CD4-positive, alpha-beta T cell (primary cell): Measurements from ENCODE around the gene SHROOM2. TPM values are rescaled to one million over a fixed set of nuclear protein-coding genes. Genes with fewer than 3 reads are reported as not detected.

Source experiments
- ATAC-seq: fragments of 200-7000 bp; cut with Tn5 transposase; one replicate; pipeline ENCODE4 v1.10.0; 2022; ENCODE audit warnings: mild to moderate bottlenecking; ENCODE audit not compliant: poor library complexity
- CTCF ChIA-PET: fragments of 350-600 bp; sonication (Branson Sonifier 250); formaldehyde crosslinking; loops from one replicate; lab custom pipeline; 2021; ENCODE audit warnings: antibody characterized with exemption, inconsistent platforms; lab: Charles Lee
- POLR2A ChIA-PET: fragments of 350-600 bp; sonication (Branson Sonifier 250); formaldehyde crosslinking; loops from one replicate; lab custom pipeline; 2021; ENCODE audit warnings: antibody characterized with exemption, inconsistent platforms; lab: Charles Lee
- DNase-seq, 14 experiments: peaks; one replicate each; pipeline ENCODE4 v3.0.0-alpha.2; 2013 to 2020; ENCODE audit warnings: mixed read lengths in 2 of 14
- H3K27ac ChIP-seq, 2 donors: one replicate each; pipeline versions ENCODE4 v1.5.1 to v1.7.0; 2013; ENCODE audit warnings: low read length in 2 of 2, low read depth in 1 of 2, mild to moderate bottlenecking in 1 of 2
- H3K27me3 ChIP-seq, 2 experiments: 1 replicate in 1 of 2; 2 replicates in 1 of 2; pipeline versions ENCODE4 v1.6.1 to v1.7.0; 2013; ENCODE audit warnings: low read length in 2 of 2, control low read depth in 1 of 2, mild to moderate bottlenecking in 1 of 2, moderate library complexity in 1 of 2; ENCODE audit not compliant: insufficient read depth in 2 of 2, control insufficient read depth in 1 of 2
- H3K36me3 ChIP-seq: one replicate; pipeline ENCODE4 v1.6.1; 2013; ENCODE audit warnings: low read length, control low read depth; ENCODE audit not compliant: insufficient read depth
- H3K4me1 ChIP-seq: one replicate; pipeline ENCODE4 v1.6.1; 2013; ENCODE audit warnings: low read length, control low read depth; ENCODE audit not compliant: insufficient read depth
- H3K4me3 ChIP-seq: one replicate; pipeline ENCODE4 v1.5.1; 2013; ENCODE audit warnings: mild to moderate bottlenecking, low read length, moderate library complexity
- H3K9me3 ChIP-seq, 2 experiments: 1 replicate in 1 of 2; 2 replicates in 1 of 2; pipeline versions ENCODE4 v1.6.1 to v1.7.0; 2013; ENCODE audit warnings: low read length in 2 of 2, mild to moderate bottlenecking in 2 of 2, control low read depth in 1 of 2, moderate library complexity in 1 of 2; ENCODE audit not compliant: control insufficient read depth in 1 of 2, insufficient read depth in 1 of 2
- H3K27ac Mint-ChIP-seq: one replicate; pipeline ENCODE4 v1.8.0; 2020; ENCODE audit warnings: mixed read lengths
- H3K27me3 Mint-ChIP-seq: one replicate; pipeline ENCODE4 v1.8.0; 2021; ENCODE audit warnings: mixed read lengths
- H3K36me3 Mint-ChIP-seq: one replicate; pipeline ENCODE4 v1.8.0; 2021; ENCODE audit warnings: low read depth, mixed read lengths
- H3K4me1 Mint-ChIP-seq: one replicate; pipeline ENCODE4 v1.8.0; 2021; ENCODE audit warnings: low read depth, mixed read lengths
- H3K4me3 Mint-ChIP-seq: one replicate; pipeline ENCODE4 v1.8.0; 2020; ENCODE audit warnings: mild to moderate bottlenecking, mixed read lengths
- H3K9me3 Mint-ChIP-seq: one replicate; pipeline ENCODE4 v1.8.0; 2020; ENCODE audit warnings: mixed read lengths
- intact Hi-C, 2 experiments: fragments of 100-400 bp; cut with DNase I in 1 of 2; cut with micrococcal nuclease in 1 of 2; formaldehyde crosslinking; loops; one replicate each; pipeline versions ENCODE4 v1.15.1 to v1.9.0; 2023 to 2025; cut with DNase I, micrococcal nuclease
- total RNA-seq, 174 experiments: library from RNA in 2 of 174; stranded (reverse) in 2 of 174; gene quantifications; one replicate each; pipeline ENCODE4 v1.2.3 and lab custom pipeline; 2021 to 2026
- TF ChIP-seq, protein P1 (sequence below): fragments of 200-600 bp; IDR thresholded peaks from one replicate; pipeline ENCODE4 v1.8.0; 2022; ENCODE audit warnings: antibody characterized with exemption, mild to moderate bottlenecking

SHROOM2 gene
- total RNA-seq, 2 experiments from 2014 or later, result not detected

DNA sequence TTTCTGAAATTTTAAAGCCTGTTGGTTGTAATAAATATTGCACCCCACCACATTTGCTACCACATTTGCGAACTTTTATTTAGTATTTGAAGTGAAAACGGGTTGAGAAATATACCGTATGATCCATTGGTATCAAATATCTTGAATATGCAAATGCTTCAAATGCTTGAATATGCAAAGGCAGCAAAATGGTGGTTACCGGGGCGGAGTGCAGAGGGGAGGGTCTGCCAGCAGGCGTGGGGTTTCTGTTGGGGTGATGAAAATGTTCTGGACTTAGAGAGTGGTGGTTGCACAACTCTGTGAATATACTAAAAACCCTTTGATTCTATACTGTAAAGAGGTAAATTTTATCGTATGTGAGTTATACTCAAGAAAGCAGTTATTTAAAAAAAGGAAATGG lies 35.3 kb downstream of the SHROOM2 start:
- H3K27me3 ChIP-seq, result no peaks in the 10 kb centered on the region
- no peaks in the 10 kb centered on the region for H3K9me3 ChIP-seq
- H3K4me1 ChIP-seq, result no peaks in the 10 kb centered on the region
- H3K4me3 ChIP-seq, result no peak overlapping the region
- H3K27ac Mint-ChIP-seq, result no peak overlapping the region
- no peak overlapping the region for H3K4me3 Mint-ChIP-seq
- ChIA-PET CTCF (no interaction called here), POLR2A (no interaction called here)
- intact Hi-C loops, result no loop called here
- DNase-seq, result no peak
- peaks cover 8% of the 10 kb centered on the region for H3K27me3 Mint-ChIP-seq
- H3K9me3 Mint-ChIP-seq, result no peaks in the 10 kb centered on the region
- no peak for ATAC-seq
- no peak overlapping the region for H3K27ac ChIP-seq
- no peaks in the 10 kb centered on the region for H3K36me3 ChIP-seq
- TF ChIP-seq, protein P1, sequence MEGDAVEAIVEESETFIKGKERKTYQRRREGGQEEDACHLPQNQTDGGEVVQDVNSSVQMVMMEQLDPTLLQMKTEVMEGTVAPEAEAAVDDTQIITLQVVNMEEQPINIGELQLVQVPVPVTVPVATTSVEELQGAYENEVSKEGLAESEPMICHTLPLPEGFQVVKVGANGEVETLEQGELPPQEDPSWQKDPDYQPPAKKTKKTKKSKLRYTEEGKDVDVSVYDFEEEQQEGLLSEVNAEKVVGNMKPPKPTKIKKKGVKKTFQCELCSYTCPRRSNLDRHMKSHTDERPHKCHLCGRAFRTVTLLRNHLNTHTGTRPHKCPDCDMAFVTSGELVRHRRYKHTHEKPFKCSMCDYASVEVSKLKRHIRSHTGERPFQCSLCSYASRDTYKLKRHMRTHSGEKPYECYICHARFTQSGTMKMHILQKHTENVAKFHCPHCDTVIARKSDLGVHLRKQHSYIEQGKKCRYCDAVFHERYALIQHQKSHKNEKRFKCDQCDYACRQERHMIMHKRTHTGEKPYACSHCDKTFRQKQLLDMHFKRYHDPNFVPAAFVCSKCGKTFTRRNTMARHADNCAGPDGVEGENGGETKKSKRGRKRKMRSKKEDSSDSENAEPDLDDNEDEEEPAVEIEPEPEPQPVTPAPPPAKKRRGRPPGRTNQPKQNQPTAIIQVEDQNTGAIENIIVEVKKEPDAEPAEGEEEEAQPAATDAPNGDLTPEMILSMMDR, result no peak
- no peaks in the 10 kb centered on the region for H3K36me3 Mint-ChIP-seq
- no peaks in the 10 kb centered on the region for H3K4me1 Mint-ChIP-seq

DNA sequence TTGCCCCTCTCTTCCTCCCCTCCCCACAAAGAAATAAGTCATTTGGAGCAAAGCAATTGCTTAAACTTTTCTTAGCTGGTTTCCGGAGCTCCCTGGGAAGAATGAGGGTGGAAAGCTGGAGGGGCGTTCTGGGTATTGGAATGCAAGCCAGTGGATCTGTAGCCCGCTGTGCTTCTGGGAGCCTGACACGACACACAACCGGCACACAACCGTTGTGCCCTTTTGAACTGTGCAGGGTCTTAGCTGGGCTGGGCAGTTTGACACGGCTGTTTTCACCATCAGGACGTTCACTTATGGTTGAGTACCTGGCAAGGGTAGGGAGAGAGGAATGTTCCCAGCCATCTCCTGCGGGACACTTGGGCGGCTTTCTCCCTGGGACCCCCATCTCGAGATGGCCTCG lies 38.3 kb downstream of the SHROOM2 start:
- peaks cover 4% of the 10 kb centered on the region for H3K27me3 Mint-ChIP-seq
- no peak overlapping the region for H3K27ac Mint-ChIP-seq
- no peaks in the 10 kb centered on the region for H3K36me3 ChIP-seq
- no peaks in the 10 kb centered on the region for H3K27me3 ChIP-seq
- no peaks in the 10 kb centered on the region for H3K9me3 Mint-ChIP-seq
- ATAC-seq (no peak), DNase-seq (no peak)
- TF ChIP-seq, protein P1, result no peak
- no peak overlapping the region for H3K27ac ChIP-seq
- H3K9me3 ChIP-seq, result no peaks in the 10 kb centered on the region
- ChIA-PET CTCF (no interaction called here), POLR2A (no interaction called here)
- no peak overlapping the region for H3K4me3 Mint-ChIP-seq
- no peak overlapping the region for H3K4me3 ChIP-seq
- no peaks in the 10 kb centered on the region for H3K4me1 Mint-ChIP-seq
- no peaks in the 10 kb centered on the region for H3K4me1 ChIP-seq
- H3K36me3 Mint-ChIP-seq, result no peaks in the 10 kb centered on the region
- intact Hi-C loops, result no loop called here

DNA sequence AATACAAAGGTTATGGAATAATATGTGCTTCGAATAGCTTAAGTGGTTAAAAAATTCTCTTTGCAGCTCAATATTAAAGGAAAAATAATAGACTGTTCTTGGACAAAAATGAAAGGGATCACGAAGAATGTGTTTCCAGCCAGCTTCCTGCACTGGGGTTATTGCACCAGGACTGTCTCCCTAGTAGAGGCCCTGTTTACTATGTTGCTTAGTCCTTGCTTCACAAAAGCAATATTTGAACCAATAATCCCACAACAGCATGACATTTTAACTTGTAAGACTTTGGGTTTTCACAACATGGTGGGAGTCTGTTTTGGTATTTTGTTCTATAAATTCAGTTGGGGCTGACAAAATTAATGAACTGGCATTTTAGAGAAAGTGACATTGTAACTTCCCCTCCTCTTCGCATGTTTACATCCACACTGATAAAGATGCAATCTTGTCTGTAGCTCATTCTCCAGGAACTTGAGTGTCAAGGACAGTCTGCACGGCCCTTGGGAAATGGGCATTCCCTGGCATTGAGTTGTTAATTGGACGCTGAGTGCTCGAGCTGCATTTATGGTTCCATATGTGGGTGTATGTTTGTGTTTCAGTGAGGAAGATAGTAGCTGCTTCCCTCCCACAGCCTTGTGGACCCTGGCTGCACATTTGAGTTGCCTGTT lies 39.0 kb downstream of the SHROOM2 start:
- Histone ChIP-seq H3K4me1 (no peaks in the 10 kb centered on the region), H3K4me3 (no peak overlapping the region), H3K27ac (no peak overlapping the region), H3K9me3 (no peaks in the 10 kb centered on the region), H3K36me3 (no peaks in the 10 kb centered on the region), H3K27me3 (no peaks in the 10 kb centered on the region)
- H3K27me3 Mint-ChIP-seq, result peaks cover 4% of the 10 kb centered on the region
- CTCF ChIA-PET, result no interaction called here
- no peak overlapping the region for H3K27ac Mint-ChIP-seq
- POLR2A ChIA-PET, result no interaction called here
- no peaks in the 10 kb centered on the region for H3K9me3 Mint-ChIP-seq
- DNase-seq (no peak), ATAC-seq (no peak)
- no peak overlapping the region for H3K4me3 Mint-ChIP-seq
- TF ChIP-seq, protein P1, result no peak
- H3K36me3 Mint-ChIP-seq, result no peaks in the 10 kb centered on the region
- intact Hi-C loops, result no loop called here
- no peaks in the 10 kb centered on the region for H3K4me1 Mint-ChIP-seq
